ENCODE data around the gene KRCC1. TPM values are rescaled to one million over a fixed set of nuclear protein-coding genes. Genes with fewer than 3 reads are reported as not detected.

KRCC1 gene
- total and polyA plus RNA-seq, 12 donors, result 18.5 to 27.0 (median 22.0) TPM

DNA sequence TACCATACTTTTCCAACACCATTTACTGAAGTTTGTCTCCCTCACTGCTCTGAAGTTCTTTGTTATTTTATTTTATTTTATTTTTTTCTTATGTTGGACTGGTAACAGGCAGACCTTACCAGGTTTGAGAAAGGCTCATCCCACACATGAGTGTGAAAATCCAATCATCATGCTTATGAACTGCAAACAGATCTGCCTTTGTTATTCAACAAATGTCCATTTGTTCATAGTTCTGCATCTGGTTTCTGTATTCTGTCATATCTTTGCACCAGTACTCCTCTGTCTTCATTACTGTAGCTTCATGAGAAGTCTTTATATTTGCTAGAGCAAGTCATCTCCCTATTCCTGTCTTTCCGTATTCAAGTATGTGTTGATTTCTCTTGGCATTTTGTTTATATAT, 44.6 kb downstream of the KRCC1 start:
- Histone ChIP-seq H3K9me3 (no peaks in the 10 kb centered on the region), H3K4me3 (no peak overlapping the region), H3K36me3 (no peaks in the 10 kb centered on the region), H3K27me3 (no peaks in the 10 kb centered on the region), H3K27ac (no peak overlapping the region), H3K4me1 (no peaks in the 10 kb centered on the region)
- no peak for ATAC-seq
- DNase-seq, result no peak
- intact Hi-C loops (cut with DNase I), result no loop called here
- 66 to 75% methylated on average over 1 of the region's 1 CpG for WGBS, 2 donors
- TF ChIP-seq CTCF (IDR thresholded peaks at IDR 0.05), result no peak

DNA sequence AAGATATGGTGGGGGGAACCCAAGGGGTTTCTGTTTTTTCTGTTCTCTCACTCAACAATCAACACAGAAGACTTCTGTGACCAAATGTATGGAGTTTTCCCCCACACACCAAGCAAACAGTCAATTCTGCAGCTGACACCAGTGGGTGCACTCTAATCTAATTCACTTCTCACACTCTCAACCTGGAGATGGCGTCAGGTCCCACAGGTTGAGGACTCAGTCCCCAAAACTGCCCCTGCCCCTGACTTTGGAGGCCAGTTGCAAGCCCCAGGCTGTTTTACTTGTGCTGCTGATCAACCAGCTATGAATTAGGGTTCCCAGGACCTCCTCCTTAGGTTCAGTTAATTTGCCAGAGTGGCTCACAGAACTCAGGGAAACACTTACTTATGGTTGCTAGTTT, 45.4 kb downstream of the KRCC1 start:
- ATAC-seq, result no peak
- no peak overlapping the region for H3K27ac ChIP-seq
- no peak for DNase-seq
- whole genome bisulfite sequencing, 2 donors, result 92 to 97% methylated on average over 1 of the region's 1 CpG
- H3K4me3 ChIP-seq, result no peak overlapping the region
- H3K36me3 ChIP-seq, result no peaks in the 10 kb centered on the region
- H3K4me1 ChIP-seq, result no peaks in the 10 kb centered on the region
- H3K9me3 ChIP-seq, result no peaks in the 10 kb centered on the region
- no peak for TF ChIP-seq CTCF (IDR thresholded peaks at IDR 0.05)
- H3K27me3 ChIP-seq, result no peaks in the 10 kb centered on the region
- intact Hi-C loops (cut with DNase I), result no loop called here

DNA sequence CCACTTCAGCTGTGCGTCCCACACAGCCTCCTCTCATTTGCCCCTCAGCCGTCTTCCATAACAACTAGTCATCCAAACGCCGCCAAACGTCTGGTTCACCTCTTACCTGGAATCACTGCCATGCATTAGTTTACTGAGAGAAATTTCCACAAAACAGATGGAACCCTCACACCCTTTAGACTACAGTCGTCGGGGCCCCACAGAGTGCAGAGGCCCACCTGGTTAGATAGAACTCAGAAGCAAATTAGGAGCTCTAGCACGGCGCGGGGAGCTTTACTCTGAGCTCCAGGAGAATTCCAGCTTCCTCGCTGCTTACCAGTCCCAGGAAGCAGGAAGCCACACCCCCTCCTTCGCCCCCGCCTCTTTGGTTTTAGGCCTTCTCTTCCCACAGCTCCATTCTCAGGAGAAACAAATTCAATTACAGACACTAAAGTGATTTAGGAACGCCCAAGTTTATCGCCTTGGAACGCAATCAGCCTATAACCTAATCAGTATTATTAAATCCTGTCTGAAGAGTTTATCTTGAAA, 48.6 kb downstream of the KRCC1 start:
- Histone ChIP-seq H3K27me3 (peaks cover 0 to 9% (median 0%) of the 10 kb centered on the region in 7 donors), H3K27ac (no peak overlapping the region), H3K9me3 (no peaks in the 10 kb centered on the region), H3K4me1 (peaks cover 0 to 1% (median 0%) of the 10 kb centered on the region in 9 donors), H3K36me3 (no peaks in the 10 kb centered on the region), H3K4me3 (no peak overlapping the region)
- no peak for TF ChIP-seq CTCF (IDR thresholded peaks at IDR 0.05)
- intact Hi-C loops (cut with DNase I), result no loop called here
- ATAC-seq (no peak), DNase-seq (no peak)
- 82 to 90% methylated on average over 16 of the region's 16 CpGs for WGBS, 2 donors

DNA sequence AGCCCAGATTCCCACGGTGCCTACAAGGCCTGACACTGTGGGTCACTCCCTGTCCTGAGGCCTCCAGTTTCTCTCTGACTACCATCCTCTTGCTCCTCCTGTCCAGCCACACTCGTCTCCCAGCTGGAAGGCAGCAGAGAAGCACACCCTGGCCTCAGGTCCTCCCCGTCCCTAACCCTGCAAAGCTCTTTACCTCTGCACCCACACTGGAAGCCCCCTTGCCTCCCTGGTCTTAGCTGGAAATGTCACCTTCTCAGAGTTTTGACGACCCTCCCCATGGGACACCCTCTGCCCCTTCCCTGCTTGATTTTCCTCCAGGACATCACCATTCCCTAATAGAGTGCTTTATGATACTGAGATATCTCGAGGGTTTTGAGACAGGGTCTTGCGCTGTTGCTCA, 49.8 kb downstream of the KRCC1 start:
- 86 to 88% methylated on average over 6 of the region's 6 CpGs for WGBS, 2 donors
- H3K27ac ChIP-seq, result no peak overlapping the region
- no peaks in the 10 kb centered on the region for H3K9me3 ChIP-seq
- TF ChIP-seq CTCF (IDR thresholded peaks at IDR 0.05), result no peak
- peaks cover 0 to 9% (median 0%) of the 10 kb centered on the region in 7 donors for H3K27me3 ChIP-seq
- ATAC-seq (no peak), DNase-seq (no peak)
- intact Hi-C loops (cut with DNase I), result no loop called here
- peaks cover 0 to 7% (median 0%) of the 10 kb centered on the region in 9 donors for H3K4me1 ChIP-seq
- no peaks in the 10 kb centered on the region for H3K36me3 ChIP-seq
- no peak overlapping the region for H3K4me3 ChIP-seq
